Measurements from ENCODE around the gene EYA2.
"Not testable (repeated sequence)": the region's sequence is repeated elsewhere in the genome, so short reads cannot be mapped to it uniquely, and the experiment has no call there.

The EYA2 gene

DNA sequence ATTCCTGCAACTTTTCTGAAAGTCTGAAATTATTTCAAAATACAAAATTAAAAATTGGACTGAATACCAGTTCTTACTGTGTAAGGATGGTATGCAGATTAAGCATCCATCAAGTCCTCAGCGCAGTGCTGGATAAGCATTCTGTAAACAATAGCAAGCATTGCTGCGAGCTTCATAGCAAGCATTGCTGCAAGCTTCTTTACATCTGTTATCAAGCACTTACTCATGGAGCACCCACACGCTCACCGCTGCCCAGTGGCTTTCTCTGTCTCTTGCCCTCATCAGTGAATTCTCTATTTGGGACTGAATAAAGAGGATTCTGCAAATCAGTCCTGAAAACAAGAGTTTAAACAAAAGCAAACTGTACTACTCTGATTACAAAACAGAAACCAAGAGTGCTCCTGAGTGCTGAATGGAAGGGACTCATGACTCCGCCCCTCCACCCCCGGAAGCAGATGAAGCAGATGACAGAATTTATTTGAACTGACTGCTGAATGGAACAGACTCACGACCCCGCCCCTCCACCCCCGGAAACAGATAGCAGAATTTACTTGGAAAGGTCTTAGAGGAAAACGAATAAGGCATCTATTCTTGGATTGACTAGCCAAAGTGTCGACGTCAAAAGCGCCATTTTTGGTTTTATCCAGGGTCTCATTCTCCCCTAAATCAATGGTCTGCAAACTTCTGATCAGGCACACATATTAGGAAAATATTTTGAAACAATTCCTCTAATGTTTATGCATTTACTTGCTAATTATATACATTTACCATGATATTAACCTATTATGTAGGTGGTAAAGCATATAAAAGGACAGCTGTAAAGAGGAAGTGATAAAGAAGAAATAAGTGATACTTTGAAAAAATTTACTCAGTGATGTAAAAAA, 22.1 kb upstream of the EYA2 start:
- Mint-ChIP-seq H3K4me3 (no peak overlapping the region), H3K36me3 (ENCODE audit: low read depth) (no peaks in the 10 kb centered on the region), H3K27ac (no peak overlapping the region), H3K4me1 (peaks cover 5% of the 10 kb centered on the region), H3K9me3 (peaks cover 23% of the 10 kb centered on the region), H3K27me3 (ENCODE audit: low read depth) (no peaks in the 10 kb centered on the region)
- TF ChIP-seq, protein P1, sequence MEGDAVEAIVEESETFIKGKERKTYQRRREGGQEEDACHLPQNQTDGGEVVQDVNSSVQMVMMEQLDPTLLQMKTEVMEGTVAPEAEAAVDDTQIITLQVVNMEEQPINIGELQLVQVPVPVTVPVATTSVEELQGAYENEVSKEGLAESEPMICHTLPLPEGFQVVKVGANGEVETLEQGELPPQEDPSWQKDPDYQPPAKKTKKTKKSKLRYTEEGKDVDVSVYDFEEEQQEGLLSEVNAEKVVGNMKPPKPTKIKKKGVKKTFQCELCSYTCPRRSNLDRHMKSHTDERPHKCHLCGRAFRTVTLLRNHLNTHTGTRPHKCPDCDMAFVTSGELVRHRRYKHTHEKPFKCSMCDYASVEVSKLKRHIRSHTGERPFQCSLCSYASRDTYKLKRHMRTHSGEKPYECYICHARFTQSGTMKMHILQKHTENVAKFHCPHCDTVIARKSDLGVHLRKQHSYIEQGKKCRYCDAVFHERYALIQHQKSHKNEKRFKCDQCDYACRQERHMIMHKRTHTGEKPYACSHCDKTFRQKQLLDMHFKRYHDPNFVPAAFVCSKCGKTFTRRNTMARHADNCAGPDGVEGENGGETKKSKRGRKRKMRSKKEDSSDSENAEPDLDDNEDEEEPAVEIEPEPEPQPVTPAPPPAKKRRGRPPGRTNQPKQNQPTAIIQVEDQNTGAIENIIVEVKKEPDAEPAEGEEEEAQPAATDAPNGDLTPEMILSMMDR (IDR thresholded peaks at IDR 0.05; ENCODE audit: unreplicated experiment in 3 of 3) = no peak

DNA sequence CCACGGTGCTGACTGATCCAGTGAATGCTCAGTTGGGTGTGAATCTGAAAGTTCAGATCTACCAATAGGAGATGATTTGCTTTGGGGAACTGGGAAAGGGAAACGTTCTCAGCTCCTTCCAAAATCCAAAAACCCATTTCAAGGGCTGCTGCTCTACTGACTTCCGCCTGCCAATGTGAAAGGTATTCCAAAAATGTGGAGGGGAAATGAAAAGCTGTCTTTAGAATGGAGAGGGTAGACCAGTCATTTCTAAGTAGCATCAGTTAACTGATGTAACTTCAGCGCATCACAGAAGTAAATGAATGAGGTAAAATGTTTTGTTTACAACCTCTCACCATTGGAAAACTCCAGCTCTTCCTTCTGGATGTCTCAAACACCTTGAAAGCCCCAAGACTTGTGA, 19.6 kb upstream of the EYA2 start:
- TF ChIP-seq, protein P1 (IDR thresholded peaks at IDR 0.05; ENCODE audit: unreplicated experiment in 3 of 3) = no peak
- Mint-ChIP-seq H3K9me3 (peaks cover 6% of the 10 kb centered on the region), H3K36me3 (ENCODE audit: low read depth) (no peaks in the 10 kb centered on the region), H3K27me3 (ENCODE audit: low read depth) (no peaks in the 10 kb centered on the region), H3K27ac (no peak overlapping the region), H3K4me3 (no peak overlapping the region), H3K4me1 (peaks cover 9% of the 10 kb centered on the region)

DNA sequence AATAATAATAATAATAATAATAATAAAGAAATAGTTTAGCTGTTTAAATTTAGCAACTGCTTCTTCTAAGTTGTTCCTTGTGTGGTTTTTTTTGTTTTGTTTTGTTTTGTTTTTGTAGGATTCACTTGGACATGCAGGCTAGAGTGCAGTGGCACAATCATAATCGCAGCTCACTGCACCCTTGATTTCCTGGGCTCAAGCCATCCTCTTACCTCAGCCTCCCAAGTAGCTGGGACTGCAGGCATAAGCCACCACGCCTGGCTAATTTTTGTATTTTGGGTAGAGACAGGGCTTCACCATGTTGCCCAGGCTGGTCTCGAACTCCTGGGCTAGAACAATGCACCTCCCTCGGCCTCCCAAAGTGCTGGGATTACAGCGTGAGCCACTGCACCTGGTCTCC, 15.3 kb upstream of the EYA2 start:
- TF ChIP-seq, protein P1 (IDR thresholded peaks at IDR 0.05; ENCODE audit: unreplicated experiment in 3 of 3) = no peak
- Mint-ChIP-seq H3K27ac (peak overlapping the region in 2 of 3 experiments; percentile 4 to 10), H3K9me3 (no peaks in the 10 kb centered on the region)

DNA sequence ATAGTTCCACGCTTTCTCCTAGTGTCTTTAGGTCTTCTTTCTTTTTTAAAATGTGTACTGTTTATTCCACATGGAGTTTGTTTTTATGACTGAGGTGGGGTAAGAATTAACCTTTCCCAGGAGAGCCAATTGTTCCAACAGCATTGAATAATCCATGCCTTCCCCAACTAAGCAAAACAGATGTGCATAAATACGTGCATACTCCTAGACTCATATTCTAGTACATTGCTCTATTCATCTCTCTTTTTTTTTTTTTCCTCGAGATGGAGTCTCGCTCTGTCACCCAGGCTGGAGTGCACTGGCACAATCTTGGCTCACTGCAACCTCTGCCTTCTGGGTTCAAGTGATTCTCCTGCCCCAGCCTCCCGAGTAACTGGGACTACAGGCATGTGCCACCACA, 14.7 kb upstream of the EYA2 start:
- Mint-ChIP-seq H3K27ac (peak overlapping the region in 2 of 3 experiments; percentile 4 to 10), H3K4me1 (peaks cover 21% of the 10 kb centered on the region)
- not testable (repeated sequence) for H3K4me3 Mint-ChIP-seq; H3K9me3 Mint-ChIP-seq; H3K27me3 Mint-ChIP-seq (ENCODE audit: low read depth); H3K36me3 Mint-ChIP-seq (ENCODE audit: low read depth)

More for the DNA sequence above, 15.3 kb upstream of the EYA2 start:
- H3K4me3 Mint-ChIP-seq = no peak overlapping the region
- peaks cover 21% of the 10 kb centered on the region for H3K4me1 Mint-ChIP-seq
- H3K27me3 Mint-ChIP-seq (ENCODE audit: low read depth) = peaks cover 4% of the 10 kb centered on the region
- no peaks in the 10 kb centered on the region for H3K36me3 Mint-ChIP-seq (ENCODE audit: low read depth)

DNA sequence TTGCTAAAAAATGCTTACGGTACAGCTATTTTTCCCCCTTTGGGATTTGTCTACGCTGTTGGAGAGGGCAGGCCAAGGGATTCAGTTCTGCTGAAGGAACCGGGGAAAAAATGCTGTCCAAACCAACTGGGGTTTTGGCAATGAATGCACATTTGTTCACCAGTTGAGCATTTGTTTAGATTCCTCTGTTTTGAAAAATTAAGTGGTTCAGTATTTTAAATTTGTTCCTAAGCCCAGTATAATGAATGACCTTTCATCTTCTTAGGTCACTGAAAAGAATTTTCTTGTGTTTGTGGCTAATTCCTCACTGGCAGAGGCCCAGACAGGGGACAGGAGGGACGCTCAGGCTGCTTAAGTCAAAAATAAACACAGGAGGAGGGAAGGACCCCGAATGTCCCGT, 10.8 kb upstream of the EYA2 start:
- no peaks in the 10 kb centered on the region for H3K36me3 Mint-ChIP-seq (ENCODE audit: low read depth)
- peaks cover 27% of the 10 kb centered on the region for H3K4me1 Mint-ChIP-seq
- peak overlapping the region; percentile 70 to 87 (median 73) for H3K27ac Mint-ChIP-seq
- H3K4me3 Mint-ChIP-seq = no peak overlapping the region
- TF ChIP-seq, protein P1 (IDR thresholded peaks at IDR 0.05; ENCODE audit: unreplicated experiment in 3 of 3) = no peak
- peaks cover 5% of the 10 kb centered on the region for H3K9me3 Mint-ChIP-seq
- H3K27me3 Mint-ChIP-seq (ENCODE audit: low read depth) = peaks cover 10% of the 10 kb centered on the region

DNA sequence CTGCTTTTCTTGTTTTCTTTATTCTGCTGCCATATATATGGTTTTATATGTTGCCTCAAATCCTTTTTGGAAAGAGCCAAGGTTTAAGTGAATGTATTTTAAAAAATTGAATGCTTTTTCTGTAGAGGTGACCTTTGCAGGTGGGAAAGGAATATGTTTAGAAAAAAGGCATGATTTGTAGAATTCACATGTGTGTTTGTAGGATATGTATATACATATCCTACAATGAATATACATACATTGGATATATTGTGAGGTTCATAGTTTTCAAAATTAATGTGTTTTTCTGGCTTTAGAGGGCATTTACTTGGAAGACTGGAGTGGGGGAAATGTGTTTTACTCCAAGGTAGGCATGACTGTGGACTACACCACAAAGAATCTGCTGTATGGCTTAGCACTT, 4.0 kb upstream of the EYA2 start:
- H3K27me3 Mint-ChIP-seq (ENCODE audit: low read depth) = peaks cover 38% of the 10 kb centered on the region
- H3K36me3 Mint-ChIP-seq (ENCODE audit: low read depth) = peaks cover 5% of the 10 kb centered on the region
- TF ChIP-seq, protein P1 (IDR thresholded peaks at IDR 0.05; ENCODE audit: unreplicated experiment in 3 of 3) = no peak
- H3K27ac Mint-ChIP-seq = peak overlapping the region in 1 of 3 experiments; percentile 7
- H3K9me3 Mint-ChIP-seq = peaks cover 25% of the 10 kb centered on the region
- peaks cover 24% of the 10 kb centered on the region for H3K4me1 Mint-ChIP-seq
- no peak overlapping the region for H3K4me3 Mint-ChIP-seq

Data from nephron (organoid).